ENCODE results near the gene UTP20. TPM values are rescaled to one million over a fixed set of nuclear protein-coding genes. Genes with fewer than 3 reads are reported as not detected.

UTP20 gene
- total RNA-seq (10 to 100 TPM; 13.1 to 19.4 TPM), polyA plus RNA-seq (ENCODE audit: insufficient read length in 6 of 6) (10 to 100 TPM; 16.5 to 18.4 (median 17.1) TPM)
- long read RNA-seq, donor 1, full-length matches to known transcripts, result 1 of 1 reads
- long read RNA-seq, donor 1, partial matches to known transcripts, result 0 of 1 reads
- long read RNA-seq, donor 1, other reads (novel, unspliced or antisense), result 0 of 1 reads
- long read RNA-seq, donor 2, result 0 reads
- long read RNA-seq, donor 3, result 0 reads
- long read RNA-seq, donor 4, result 0 reads
- long read RNA-seq, donor 5, result 0 reads
- long read RNA-seq, donor 6, partial matches to known transcripts, result 22 of 85 reads
- long read RNA-seq, donor 6, other reads (novel, unspliced or antisense), result 63 of 85 reads
- long read RNA-seq, donor 7, result 0 reads
- long read RNA-seq, donor 8, result 0 reads
- long read RNA-seq, donor 9, result 0 reads
- long read RNA-seq, donor 10, result 0 reads
- long read RNA-seq, donor 11, result 0 reads
- long read RNA-seq, donor 12, result 0 reads

DNA sequence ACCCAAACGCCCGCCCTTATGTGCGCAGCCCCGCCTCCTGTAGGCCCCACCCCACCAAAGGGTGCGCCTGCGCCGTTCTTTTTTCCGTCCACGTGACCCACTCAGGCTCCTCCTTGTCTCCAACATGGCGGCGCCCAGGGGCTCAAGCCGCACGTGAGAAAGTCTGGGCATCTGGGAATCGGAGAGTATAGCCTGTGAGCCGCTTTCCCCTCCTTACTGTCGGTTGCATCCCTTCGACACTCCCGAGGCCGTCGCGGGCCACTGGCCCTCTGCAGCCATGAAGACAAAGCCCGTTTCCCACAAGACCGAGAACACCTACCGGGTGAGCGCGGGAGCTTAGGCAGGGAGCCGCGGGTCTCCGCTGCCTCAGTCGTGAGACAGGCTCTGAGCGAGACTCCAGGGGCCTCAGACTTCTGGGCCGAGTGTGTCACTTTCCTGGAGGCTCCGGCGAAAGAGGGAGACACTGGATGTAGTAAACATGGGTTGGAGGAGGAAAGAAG lies at the start of gene UTP20:
TSS of gene UTP20 (plus strand) at position 100 of the 500 bp plus-strand sequence. CDS start at position 278, 178 bp downstream.
- Histone ChIP-seq H3K27me3 (peaks cover 0 to 16% of the 10 kb centered on the region in 2 donors), H3K4me3 (peak within 1 kb of the TSS; percentile 85 to 87), H3K9me3 (no peaks in the 10 kb centered on the region), H3K36me3 (peaks cover 0 to 18% of the 10 kb centered on the region in 2 donors), H3K27ac (no peak within 1 kb of the TSS), H3K4me1 (peaks cover 4 to 7% of the 10 kb centered on the region in 2 donors)
- DNase-seq, result peak; percentile 86 to 95 (median 93)
- intact Hi-C loops (cut with DNase I), result no loop called here
- TF ChIP-seq, protein P1, sequence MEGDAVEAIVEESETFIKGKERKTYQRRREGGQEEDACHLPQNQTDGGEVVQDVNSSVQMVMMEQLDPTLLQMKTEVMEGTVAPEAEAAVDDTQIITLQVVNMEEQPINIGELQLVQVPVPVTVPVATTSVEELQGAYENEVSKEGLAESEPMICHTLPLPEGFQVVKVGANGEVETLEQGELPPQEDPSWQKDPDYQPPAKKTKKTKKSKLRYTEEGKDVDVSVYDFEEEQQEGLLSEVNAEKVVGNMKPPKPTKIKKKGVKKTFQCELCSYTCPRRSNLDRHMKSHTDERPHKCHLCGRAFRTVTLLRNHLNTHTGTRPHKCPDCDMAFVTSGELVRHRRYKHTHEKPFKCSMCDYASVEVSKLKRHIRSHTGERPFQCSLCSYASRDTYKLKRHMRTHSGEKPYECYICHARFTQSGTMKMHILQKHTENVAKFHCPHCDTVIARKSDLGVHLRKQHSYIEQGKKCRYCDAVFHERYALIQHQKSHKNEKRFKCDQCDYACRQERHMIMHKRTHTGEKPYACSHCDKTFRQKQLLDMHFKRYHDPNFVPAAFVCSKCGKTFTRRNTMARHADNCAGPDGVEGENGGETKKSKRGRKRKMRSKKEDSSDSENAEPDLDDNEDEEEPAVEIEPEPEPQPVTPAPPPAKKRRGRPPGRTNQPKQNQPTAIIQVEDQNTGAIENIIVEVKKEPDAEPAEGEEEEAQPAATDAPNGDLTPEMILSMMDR (IDR thresholded peaks at IDR 0.05), result no peak
- peak; percentile 100 for ATAC-seq

DNA sequence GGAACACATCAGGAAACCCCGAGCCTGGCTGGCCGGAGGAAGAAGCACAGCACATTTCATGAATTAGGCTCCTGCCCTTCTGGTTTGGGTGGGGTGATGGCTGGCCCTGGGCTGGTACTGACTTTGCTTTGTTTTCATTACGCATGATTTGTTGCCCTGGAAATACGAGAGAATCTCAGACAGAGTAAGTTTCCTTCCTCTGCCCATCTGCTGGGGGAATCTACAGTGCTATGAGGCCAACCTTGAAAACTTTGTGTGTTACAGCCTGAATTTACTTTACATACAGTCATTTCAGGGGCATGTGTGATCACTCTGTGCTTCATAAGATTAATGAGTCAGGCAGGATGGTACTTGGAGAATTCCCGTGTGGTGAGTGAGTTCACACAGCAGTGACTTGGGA lies 49.4 kb upstream of the UTP20 start:
- TF ChIP-seq, protein P1 (IDR thresholded peaks at IDR 0.05), result no peak
- Histone ChIP-seq H3K36me3 (no peaks in the 10 kb centered on the region), H3K4me3 (no peak overlapping the region), H3K27me3 (no peaks in the 10 kb centered on the region), H3K4me1 (no peaks in the 10 kb centered on the region), H3K9me3 (no peaks in the 10 kb centered on the region), H3K27ac (peak overlapping the region in 1 of 2 donors; percentile 37)
- peak; percentile 51 for ATAC-seq
- DNase-seq, result no peak
- intact Hi-C loops (cut with DNase I), result no loop called here

DNA sequence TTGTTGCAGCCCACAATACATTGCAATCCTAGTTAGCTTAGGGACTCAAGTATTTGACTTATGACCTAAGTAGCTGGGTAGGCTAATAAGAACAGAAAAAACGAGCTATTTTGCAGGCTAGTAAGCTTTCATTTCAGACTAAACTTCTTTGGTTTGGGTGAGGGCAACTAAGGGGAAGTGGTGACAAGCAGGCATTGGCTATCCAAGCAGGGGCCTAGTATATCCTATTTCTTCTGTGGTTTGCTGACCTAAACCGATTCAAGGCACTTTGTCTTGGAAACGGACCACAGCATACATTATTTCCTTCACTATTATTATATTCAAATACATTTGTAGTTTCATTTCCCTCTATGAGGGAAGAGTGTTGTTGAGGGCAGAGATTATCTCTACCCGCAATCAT lies 48.3 kb upstream of the UTP20 start:
- intact Hi-C loops (cut with DNase I), result no loop called here
- Histone ChIP-seq H3K27ac (no peak overlapping the region), H3K9me3 (no peaks in the 10 kb centered on the region), H3K36me3 (no peaks in the 10 kb centered on the region), H3K4me3 (no peak overlapping the region), H3K27me3 (no peaks in the 10 kb centered on the region), H3K4me1 (no peaks in the 10 kb centered on the region)
- TF ChIP-seq, protein P1 (IDR thresholded peaks at IDR 0.05), result no peak
- ATAC-seq (no peak), DNase-seq (no peak)

DNA sequence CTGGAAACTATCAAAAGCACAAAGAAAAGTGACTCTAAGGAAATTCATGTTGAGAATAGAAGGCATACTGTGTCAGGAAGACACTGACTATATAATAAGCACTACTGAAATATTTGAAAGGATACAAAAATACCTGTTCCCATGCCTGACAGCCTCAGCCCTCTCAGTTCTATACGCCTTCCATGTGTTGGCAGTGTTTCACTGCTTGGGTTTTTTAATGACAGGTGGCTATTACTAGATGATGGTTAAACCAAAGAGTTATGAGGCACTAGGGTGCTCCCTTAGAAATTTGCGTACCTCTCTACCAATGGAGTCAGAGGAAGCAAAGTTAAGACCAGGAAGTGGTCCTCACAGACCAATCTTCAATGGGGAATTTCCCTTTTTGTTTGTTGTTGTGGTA lies 44.2 kb upstream of the UTP20 start:
- DNase-seq (no peak), ATAC-seq (no peak)
- intact Hi-C loops (cut with DNase I), result no loop called here
- Histone ChIP-seq H3K36me3 (no peaks in the 10 kb centered on the region), H3K27me3 (no peaks in the 10 kb centered on the region), H3K4me1 (no peaks in the 10 kb centered on the region), H3K4me3 (no peak overlapping the region), H3K9me3 (peaks cover 0 to 4% of the 10 kb centered on the region in 2 donors), H3K27ac (no peak overlapping the region)
- TF ChIP-seq, protein P1 (IDR thresholded peaks at IDR 0.05), result no peak

DNA sequence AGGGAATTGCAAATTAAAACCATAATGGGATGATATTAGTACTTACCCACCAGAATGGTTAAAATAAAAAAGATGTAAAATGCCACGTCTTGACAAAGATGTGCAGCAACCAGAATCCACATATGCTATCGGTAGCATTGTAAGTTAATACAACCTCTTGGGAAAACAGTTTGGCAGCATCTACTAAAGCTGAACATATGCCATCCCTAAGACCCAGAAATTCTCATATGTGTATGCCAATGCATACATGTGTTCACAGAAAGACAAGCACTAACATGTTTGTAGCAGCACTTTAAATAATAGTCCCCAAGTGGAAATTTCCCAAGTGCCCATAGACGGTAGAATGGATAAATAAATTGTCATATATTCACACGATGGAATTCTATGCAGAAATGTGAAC lies 41.6 kb upstream of the UTP20 start:
- no peak overlapping the region for H3K4me3 ChIP-seq
- H3K27ac ChIP-seq, result no peak overlapping the region
- H3K9me3 ChIP-seq, result peaks cover 0 to 4% of the 10 kb centered on the region in 2 donors
- TF ChIP-seq, protein P1 (IDR thresholded peaks at IDR 0.05), result no peak
- ATAC-seq (no peak), DNase-seq (no peak)
- H3K4me1 ChIP-seq, result no peaks in the 10 kb centered on the region
- H3K36me3 ChIP-seq, result no peaks in the 10 kb centered on the region
- intact Hi-C loops (cut with DNase I), result no loop called here
- no peaks in the 10 kb centered on the region for H3K27me3 ChIP-seq
